Duodenal mucosa (tissue), 2 donors: ENCODE results near the gene ZDHHC14.
A peak's percentile ranks its signal among the peaks of the same experiment; 100 is the strongest.
"Not testable (repeated sequence)": the region's sequence is repeated elsewhere in the genome, so short reads cannot be mapped to it uniquely, and the experiment has no call there.

Source experiments
- H3K27ac ChIP-seq: one replicate; pipeline ENCODE4 v1.7.0; 2013; ENCODE audit warnings: low read depth, low read length
- H3K27me3 ChIP-seq, 2 donors: one replicate each; pipeline ENCODE4 v1.7.0; 2013; ENCODE audit warnings: low read length in 2 of 2, control low read depth in 1 of 2; ENCODE audit not compliant: insufficient read depth in 2 of 2, control insufficient read depth in 1 of 2
- H3K36me3 ChIP-seq, 2 donors: one replicate each; pipeline ENCODE4 v1.7.0; 2013; ENCODE audit warnings: low read length in 2 of 2, control low read depth in 1 of 2; ENCODE audit not compliant: insufficient read depth in 2 of 2, control insufficient read depth in 1 of 2
- H3K4me1 ChIP-seq, 2 donors: one replicate each; pipeline ENCODE4 v1.7.0; 2013; ENCODE audit warnings: low read length in 2 of 2, control low read depth in 1 of 2; ENCODE audit not compliant: insufficient read depth in 2 of 2, control insufficient read depth in 1 of 2
- H3K4me3 ChIP-seq, 2 donors: one replicate each; pipeline ENCODE4 v1.7.0; 2013; ENCODE audit warnings: low read length in 2 of 2, low read depth in 1 of 2
- H3K9ac ChIP-seq, 2 donors: one replicate each; pipeline ENCODE4 v1.7.0; 2013; ENCODE audit warnings: low read length in 2 of 2, low read depth in 1 of 2
- H3K9me3 ChIP-seq, 2 donors: one replicate each; pipeline ENCODE4 v1.7.0; 2013; ENCODE audit warnings: low read length in 2 of 2, control low read depth in 1 of 2; ENCODE audit not compliant: control insufficient read depth in 1 of 2

Gene ZDHHC14

DNA sequence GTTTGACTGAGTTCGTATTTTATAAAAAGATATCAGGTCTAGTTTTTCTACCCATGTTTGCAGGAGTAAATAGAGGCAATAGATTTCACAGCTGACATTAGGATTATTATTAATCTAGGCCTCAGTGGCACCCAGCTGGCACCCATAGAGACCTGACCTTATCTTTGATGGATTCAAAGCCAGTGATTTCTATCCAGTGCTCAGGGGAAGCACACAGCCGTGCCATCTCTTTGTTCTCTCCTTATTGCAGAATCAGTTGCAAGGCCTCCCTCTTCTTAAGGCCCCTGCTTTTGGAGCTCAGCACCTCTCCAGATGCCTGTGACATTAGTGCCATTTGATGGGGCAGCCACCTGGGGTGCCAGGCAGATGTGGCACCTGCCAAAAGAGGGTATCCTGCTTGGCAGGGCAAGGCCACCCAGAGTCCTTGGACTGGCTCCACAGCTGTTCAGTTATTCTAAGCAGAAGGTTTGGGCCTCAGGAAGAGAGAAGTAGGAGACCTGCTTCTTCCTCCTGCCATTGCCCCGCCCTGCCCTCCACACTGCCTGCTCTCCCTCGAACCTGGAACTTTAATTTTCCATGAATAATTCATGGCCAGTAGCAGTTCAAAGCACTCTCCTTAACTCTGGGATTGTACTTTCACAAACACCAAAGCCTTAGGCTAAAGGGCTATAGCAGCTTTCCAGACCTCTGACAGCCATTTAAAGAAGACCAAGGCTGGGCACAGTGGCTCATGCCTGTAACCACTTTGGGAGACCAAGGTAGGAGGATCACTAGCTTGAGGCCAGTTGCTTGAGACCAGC is 206.3 kb downstream of the ZDHHC14 start:
- no peaks in the 10 kb centered on the region for H3K27me3 ChIP-seq

DNA sequence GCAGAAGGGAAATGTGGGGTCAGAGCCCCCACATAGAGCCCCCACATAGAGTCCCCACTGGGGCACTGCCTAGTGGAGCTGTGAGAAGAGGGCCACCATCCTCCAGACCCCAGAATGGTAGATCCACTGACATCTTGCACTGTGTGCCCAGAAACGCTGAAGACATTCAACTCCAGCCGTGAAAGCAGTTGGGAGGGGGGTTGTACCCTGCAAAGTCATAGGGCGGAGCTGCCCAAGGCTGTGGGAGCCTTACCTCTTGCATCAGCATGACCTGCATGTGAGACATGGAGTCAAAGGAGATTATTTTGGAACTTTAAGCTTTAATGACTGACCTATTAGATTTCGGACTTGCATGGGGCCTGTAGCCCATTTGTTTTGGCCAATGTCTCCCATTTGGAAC is 209.7 kb downstream of the ZDHHC14 start:
- not testable (repeated sequence) for H3K36me3 ChIP-seq, H3K4me3 ChIP-seq, H3K27me3 ChIP-seq, H3K9ac ChIP-seq, H3K27ac ChIP-seq
- H3K9me3 ChIP-seq: peaks cover 4 to 13% of the 10 kb centered on the region in 2 donors
- H3K4me1 ChIP-seq: peaks cover 14 to 18% of the 10 kb centered on the region in 2 donors

More for the DNA sequence above, 206.3 kb downstream of the ZDHHC14 start:
- H3K36me3 ChIP-seq: no peaks in the 10 kb centered on the region
- H3K27ac ChIP-seq: no peak overlapping the region
- H3K4me1 ChIP-seq: peaks cover 14 to 21% of the 10 kb centered on the region in 2 donors
- H3K4me3 ChIP-seq: no peak overlapping the region
- H3K9ac ChIP-seq: no peak overlapping the region
- peaks cover 4 to 16% of the 10 kb centered on the region in 2 donors for H3K9me3 ChIP-seq

DNA sequence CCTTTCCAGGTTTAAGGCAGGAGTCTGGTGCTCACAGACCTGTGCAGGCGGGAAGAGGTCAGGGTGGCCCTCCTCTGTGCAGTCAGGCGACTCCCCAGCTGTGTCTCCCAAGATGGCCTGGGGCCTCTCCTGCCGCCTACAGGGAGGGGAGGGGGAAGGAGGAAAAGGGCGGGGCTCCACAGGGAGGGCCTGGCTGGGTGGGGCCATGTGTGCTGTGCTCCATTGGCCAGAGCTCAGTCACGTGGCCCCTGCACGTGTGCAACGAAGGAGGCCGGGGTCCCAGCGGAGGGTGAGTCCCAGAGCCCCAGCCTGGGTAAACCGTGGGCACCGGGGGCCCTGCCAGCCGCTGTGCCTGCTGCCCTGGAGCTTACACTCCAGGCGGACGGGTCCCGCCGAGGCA is 211.6 kb downstream of the ZDHHC14 start:
- H3K36me3 ChIP-seq: peaks cover 0 to 10% of the 10 kb centered on the region in 2 donors
- H3K4me3 ChIP-seq: peak overlapping the region in 1 of 2 donors; percentile 19
- H3K9me3 ChIP-seq: peaks cover 4 to 13% of the 10 kb centered on the region in 2 donors
- peaks cover 6 to 7% of the 10 kb centered on the region in 2 donors for H3K4me1 ChIP-seq
- peak overlapping the region in 1 of 2 donors; percentile 14 for H3K9ac ChIP-seq
- no peaks in the 10 kb centered on the region for H3K27me3 ChIP-seq
- no peak overlapping the region for H3K27ac ChIP-seq

DNA sequence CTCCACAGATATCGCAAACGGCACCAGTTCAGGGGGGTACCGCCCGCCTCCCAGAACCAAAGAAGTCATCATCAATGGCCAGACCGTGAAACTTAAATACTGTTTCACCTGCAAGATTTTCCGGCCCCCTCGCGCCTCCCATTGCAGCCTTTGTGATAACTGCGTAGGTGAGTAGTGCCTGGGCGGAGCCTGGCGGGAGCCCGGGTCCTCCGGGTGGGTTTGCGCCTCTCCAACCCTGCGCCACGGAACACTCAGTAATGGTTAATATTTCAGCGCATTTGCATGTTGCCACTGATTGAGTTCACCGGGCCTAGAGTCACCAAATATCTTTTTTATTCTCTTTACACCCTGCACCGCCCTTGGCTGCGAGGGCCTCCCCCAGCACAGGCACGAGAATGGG is 212.0 kb downstream of the ZDHHC14 start:
- Histone ChIP-seq H3K27me3 (no peaks in the 10 kb centered on the region), H3K4me3 (peak overlapping the region; percentile 16 to 19), H3K9ac (peak overlapping the region in 1 of 2 donors; percentile 14), H3K27ac (no peak overlapping the region), H3K36me3 (peaks cover 0 to 10% of the 10 kb centered on the region in 2 donors), H3K4me1 (peaks cover 7 to 9% of the 10 kb centered on the region in 2 donors), H3K9me3 (peaks cover 4 to 13% of the 10 kb centered on the region in 2 donors)

DNA sequence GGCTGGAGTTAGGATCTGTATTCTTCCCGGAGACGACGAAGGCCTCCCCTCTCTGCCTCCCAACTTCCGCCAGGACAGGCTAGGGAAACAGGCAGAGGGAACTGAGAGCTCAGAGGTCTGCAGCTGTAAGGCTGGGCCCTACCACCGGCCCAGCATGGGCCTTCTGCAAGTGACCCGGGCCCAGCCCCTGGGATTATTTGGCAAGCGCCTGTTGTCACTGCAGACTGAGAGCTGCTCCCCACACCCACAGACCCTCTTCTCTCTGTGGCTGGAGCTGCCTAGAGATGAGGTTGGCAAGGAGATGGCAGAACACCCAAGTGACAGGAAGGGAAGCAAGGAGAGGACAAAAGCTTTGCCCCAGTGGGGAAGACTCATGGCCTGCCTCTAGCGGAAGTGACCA is 212.6 kb downstream of the ZDHHC14 start:
- peaks cover 10% of the 10 kb centered on the region in 2 donors for H3K4me1 ChIP-seq
- H3K27me3 ChIP-seq: no peaks in the 10 kb centered on the region
- no peak overlapping the region for H3K4me3 ChIP-seq
- peaks cover 4 to 13% of the 10 kb centered on the region in 2 donors for H3K9me3 ChIP-seq
- H3K27ac ChIP-seq: no peak overlapping the region
- no peak overlapping the region for H3K9ac ChIP-seq
- peaks cover 0 to 10% of the 10 kb centered on the region in 2 donors for H3K36me3 ChIP-seq

DNA sequence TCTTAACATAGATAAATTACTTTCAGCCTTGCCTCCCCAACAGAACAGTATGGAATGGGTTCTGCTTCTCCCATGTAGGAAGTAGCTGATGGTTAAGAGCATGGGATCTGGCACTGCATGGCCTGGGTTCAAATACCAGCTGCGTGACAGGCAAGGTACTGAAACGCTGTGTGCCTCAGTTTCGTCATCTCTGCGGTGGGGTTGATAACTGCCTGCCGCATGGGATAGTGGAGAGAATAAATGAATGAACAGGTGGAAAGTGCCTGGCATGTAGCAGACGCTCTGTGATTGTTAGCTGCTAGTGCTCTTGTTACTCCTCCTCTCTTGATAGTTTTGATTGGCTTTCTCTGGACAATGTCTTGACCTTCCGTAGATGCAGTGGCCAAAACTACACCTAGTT is 213.3 kb downstream of the ZDHHC14 start:
- peaks cover 10% of the 10 kb centered on the region in 2 donors for H3K4me1 ChIP-seq
- H3K36me3 ChIP-seq: peaks cover 0 to 13% of the 10 kb centered on the region in 2 donors
- no peaks in the 10 kb centered on the region for H3K27me3 ChIP-seq
- peaks cover 4 to 10% of the 10 kb centered on the region in 2 donors for H3K9me3 ChIP-seq
- no peak overlapping the region for H3K4me3 ChIP-seq
- no peak overlapping the region for H3K27ac ChIP-seq
- no peak overlapping the region for H3K9ac ChIP-seq

DNA sequence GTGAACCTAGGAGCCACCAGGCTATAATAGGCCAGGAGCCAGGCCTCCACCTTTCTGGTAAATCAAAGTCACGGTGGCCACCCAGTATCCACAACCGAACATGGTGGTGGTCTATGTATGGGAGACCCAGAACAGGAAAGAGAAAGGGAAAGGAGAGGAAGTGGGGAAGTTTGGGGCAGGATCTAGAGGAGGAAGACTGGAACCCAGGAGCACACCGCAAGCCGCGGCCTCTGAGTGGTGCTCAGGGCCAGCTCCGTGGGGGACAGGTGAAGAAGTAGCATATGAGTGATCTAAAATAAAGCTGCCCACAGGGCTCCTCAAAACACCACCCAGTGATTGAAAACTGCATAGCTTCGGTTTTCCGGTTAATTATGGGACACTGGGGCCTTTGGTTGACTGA is 214.8 kb downstream of the ZDHHC14 start:
- H3K27me3 ChIP-seq: no peaks in the 10 kb centered on the region
- H3K4me3 ChIP-seq: no peak overlapping the region
- H3K4me1 ChIP-seq: peaks cover 10% of the 10 kb centered on the region in 2 donors
- no peaks in the 10 kb centered on the region for H3K9me3 ChIP-seq
- H3K36me3 ChIP-seq: peaks cover 0 to 16% of the 10 kb centered on the region in 2 donors
- no peak overlapping the region for H3K9ac ChIP-seq
- H3K27ac ChIP-seq: no peak overlapping the region

DNA sequence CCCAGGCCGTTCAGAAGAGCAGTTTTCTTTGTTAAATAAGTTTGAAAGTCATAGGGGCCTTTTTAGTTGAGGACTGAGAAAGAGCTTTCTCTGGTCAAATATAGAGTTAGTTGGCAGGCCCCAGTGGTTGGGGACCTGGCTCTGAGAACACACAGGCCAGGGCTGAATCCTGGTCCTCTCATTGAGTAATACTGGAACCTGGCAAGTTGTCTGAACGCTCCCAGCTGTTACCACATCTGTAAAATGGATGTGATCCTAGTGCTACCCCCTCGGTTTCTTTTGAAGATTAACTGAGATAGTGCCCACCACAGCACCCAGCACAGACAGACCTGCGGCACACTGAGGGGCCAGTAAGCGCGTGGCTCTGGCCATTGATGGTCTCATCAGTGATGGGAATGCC is 215.5 kb downstream of the ZDHHC14 start:
- Histone ChIP-seq H3K9me3 (no peaks in the 10 kb centered on the region), H3K9ac (no peak overlapping the region), H3K4me3 (no peak overlapping the region), H3K36me3 (peaks cover 0 to 16% of the 10 kb centered on the region in 2 donors), H3K4me1 (peaks cover 10% of the 10 kb centered on the region in 2 donors), H3K27ac (no peak overlapping the region), H3K27me3 (no peaks in the 10 kb centered on the region)

DNA sequence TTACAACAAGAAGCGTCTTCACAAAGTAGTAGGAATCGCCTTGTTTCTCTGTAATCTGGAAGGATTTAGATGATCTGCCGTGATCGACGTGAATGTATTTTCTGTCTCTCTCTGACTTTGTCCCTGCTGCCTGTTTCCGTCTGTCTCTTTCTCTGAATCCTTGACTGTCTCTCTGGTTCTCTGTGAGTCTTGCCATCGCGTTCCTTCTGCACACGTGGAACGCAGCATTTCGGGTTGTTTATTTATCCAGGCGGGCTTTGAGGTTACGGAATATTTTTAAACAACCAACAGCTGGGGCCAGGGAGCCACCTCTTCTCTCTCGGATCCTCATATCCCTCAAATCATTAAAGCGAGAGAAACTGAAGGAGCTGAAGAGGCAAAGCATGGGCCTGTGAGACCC is 215.9 kb downstream of the ZDHHC14 start:
- Histone ChIP-seq H3K9me3 (no peaks in the 10 kb centered on the region), H3K9ac (no peak overlapping the region), H3K4me3 (no peak overlapping the region), H3K36me3 (peaks cover 0 to 16% of the 10 kb centered on the region in 2 donors), H3K27me3 (no peaks in the 10 kb centered on the region), H3K27ac (no peak overlapping the region), H3K4me1 (peaks cover 10% of the 10 kb centered on the region in 2 donors)

DNA sequence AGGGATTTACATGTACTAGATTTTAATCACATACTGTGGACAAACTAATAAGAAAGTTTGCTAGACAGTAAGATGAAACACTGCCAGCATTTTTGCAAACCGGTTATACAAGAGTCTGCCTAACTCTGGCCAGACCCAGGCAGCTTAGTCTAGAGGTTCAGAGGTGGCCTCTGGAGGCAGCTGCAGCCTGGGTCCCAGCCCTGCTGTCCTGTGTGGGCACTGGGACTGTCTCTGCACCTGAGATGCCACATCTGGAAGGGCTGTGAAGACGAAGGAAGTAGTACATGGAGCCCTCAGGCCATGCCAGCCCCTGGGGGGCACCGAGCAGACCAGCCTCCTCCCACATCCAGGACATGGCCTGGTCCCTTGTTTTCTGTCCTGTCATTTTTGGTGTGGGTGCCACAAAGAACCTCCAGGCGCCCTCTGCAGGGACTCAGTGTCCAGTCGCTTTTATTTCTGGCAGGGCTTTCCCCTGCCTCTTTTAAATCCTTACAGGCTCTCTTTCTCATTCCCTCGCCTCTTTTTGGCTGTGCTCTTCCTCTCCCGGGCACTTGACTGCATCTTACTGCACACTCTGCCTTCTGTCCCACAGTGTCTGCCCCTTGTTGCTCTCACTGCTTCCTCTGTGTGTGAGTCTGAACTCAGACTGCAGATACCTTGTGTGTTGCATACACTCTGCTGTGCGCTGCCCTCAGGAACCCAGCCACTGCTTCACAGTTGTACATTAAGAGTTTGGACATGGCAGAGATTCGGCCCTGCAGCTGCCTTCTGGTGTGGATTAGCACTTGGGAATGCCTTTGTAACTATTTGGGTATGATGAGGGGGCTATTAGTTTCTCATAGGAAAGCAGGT is 216.7 kb downstream of the ZDHHC14 start:
- peaks cover 10% of the 10 kb centered on the region in 2 donors for H3K4me1 ChIP-seq
- no peaks in the 10 kb centered on the region for H3K9me3 ChIP-seq
- peak overlapping the region; percentile 13 for H3K27ac ChIP-seq
- no peak overlapping the region for H3K9ac ChIP-seq
- peaks cover 0 to 16% of the 10 kb centered on the region in 2 donors for H3K36me3 ChIP-seq
- H3K27me3 ChIP-seq: no peaks in the 10 kb centered on the region
- H3K4me3 ChIP-seq: no peak overlapping the region
